ENCODE measurements around the gene UBE3C.

DNA sequence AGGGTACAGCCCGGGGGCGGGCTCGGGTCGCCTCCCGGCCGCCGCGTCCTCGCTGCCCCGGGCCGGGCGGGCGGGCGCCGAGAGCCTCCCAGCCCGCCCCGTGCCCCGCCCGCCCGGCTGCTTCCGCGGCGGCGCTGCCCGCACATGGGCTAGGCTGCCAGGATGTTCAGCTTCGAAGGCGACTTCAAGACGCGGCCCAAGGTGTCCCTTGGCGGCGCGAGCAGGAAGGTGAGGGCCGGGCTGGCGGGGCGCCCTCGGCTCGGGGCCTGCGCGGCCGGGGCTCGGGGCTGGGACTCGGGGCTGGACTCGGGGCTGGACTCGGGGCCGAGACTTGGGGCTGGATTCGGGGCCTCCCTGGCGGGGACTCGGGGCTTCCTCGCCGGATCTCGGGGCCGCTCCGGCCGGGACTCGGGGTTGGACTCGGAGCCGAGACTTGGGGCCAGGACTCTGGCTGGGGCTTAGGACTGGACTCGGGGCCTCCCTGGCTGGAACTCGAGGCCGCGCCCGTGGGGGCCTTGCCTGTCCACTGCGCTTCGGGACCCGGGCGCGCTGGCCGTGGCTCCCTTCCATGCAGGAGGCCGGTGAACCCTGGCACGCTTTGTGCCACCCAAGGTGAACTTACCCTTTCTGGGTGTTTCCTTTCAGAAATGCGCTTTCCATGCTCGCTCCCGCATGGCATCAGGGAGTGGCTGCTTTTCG is 534 bp downstream of the UBE3C start:
- TF ChIP-seq, protein P1, sequence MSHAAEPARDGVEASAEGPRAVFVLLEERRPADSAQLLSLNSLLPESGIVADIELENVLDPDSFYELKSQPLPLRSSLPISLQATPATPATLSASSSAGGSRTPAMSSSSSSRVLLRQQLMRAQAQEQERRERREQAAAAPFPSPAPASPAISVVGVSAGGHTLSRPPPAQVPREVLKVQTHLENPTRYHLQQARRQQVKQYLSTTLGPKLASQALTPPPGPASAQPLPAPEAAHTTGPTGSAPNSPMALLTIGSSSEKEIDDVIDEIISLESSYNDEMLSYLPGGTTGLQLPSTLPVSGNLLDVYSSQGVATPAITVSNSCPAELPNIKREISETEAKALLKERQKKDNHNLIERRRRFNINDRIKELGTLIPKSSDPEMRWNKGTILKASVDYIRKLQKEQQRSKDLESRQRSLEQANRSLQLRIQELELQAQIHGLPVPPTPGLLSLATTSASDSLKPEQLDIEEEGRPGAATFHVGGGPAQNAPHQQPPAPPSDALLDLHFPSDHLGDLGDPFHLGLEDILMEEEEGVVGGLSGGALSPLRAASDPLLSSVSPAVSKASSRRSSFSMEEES (CRISPR knock-in tag; IDR thresholded peaks at IDR 0.05) = no peak
- TF ChIP-seq SNAI1 (CRISPR knock-in tag; IDR thresholded peaks at IDR 0.05; ENCODE audit: borderline replicate concordance) (peak; percentile 64; the same call in 1 of the 2 replicates), MBNL3 (CRISPR knock-in tag; conservative IDR thresholded peaks at IDR 0.05) (no peak), ELF4 (CRISPR knock-in tag; IDR thresholded peaks at IDR 0.05; ENCODE audit: borderline replicate concordance) (no peak), FOXK1 (CRISPR knock-in tag; IDR thresholded peaks at IDR 0.05; ENCODE audit: borderline replicate concordance, low read depth) (no peak), TBP (CRISPR knock-in tag; IDR thresholded peaks at IDR 0.05) (no peak), PAF1 (CRISPR knock-in tag; IDR thresholded peaks at IDR 0.05) (no peak), CREM (IDR thresholded peaks at IDR 0.05) (no peak), CREM (CRISPR knock-in tag; IDR thresholded peaks at IDR 0.05) (no peak), ZBTB20 (CRISPR knock-in tag; IDR thresholded peaks at IDR 0.05; ENCODE audit: borderline replicate concordance, low read depth) (no peak)
- TF ChIP-seq, protein P2, sequence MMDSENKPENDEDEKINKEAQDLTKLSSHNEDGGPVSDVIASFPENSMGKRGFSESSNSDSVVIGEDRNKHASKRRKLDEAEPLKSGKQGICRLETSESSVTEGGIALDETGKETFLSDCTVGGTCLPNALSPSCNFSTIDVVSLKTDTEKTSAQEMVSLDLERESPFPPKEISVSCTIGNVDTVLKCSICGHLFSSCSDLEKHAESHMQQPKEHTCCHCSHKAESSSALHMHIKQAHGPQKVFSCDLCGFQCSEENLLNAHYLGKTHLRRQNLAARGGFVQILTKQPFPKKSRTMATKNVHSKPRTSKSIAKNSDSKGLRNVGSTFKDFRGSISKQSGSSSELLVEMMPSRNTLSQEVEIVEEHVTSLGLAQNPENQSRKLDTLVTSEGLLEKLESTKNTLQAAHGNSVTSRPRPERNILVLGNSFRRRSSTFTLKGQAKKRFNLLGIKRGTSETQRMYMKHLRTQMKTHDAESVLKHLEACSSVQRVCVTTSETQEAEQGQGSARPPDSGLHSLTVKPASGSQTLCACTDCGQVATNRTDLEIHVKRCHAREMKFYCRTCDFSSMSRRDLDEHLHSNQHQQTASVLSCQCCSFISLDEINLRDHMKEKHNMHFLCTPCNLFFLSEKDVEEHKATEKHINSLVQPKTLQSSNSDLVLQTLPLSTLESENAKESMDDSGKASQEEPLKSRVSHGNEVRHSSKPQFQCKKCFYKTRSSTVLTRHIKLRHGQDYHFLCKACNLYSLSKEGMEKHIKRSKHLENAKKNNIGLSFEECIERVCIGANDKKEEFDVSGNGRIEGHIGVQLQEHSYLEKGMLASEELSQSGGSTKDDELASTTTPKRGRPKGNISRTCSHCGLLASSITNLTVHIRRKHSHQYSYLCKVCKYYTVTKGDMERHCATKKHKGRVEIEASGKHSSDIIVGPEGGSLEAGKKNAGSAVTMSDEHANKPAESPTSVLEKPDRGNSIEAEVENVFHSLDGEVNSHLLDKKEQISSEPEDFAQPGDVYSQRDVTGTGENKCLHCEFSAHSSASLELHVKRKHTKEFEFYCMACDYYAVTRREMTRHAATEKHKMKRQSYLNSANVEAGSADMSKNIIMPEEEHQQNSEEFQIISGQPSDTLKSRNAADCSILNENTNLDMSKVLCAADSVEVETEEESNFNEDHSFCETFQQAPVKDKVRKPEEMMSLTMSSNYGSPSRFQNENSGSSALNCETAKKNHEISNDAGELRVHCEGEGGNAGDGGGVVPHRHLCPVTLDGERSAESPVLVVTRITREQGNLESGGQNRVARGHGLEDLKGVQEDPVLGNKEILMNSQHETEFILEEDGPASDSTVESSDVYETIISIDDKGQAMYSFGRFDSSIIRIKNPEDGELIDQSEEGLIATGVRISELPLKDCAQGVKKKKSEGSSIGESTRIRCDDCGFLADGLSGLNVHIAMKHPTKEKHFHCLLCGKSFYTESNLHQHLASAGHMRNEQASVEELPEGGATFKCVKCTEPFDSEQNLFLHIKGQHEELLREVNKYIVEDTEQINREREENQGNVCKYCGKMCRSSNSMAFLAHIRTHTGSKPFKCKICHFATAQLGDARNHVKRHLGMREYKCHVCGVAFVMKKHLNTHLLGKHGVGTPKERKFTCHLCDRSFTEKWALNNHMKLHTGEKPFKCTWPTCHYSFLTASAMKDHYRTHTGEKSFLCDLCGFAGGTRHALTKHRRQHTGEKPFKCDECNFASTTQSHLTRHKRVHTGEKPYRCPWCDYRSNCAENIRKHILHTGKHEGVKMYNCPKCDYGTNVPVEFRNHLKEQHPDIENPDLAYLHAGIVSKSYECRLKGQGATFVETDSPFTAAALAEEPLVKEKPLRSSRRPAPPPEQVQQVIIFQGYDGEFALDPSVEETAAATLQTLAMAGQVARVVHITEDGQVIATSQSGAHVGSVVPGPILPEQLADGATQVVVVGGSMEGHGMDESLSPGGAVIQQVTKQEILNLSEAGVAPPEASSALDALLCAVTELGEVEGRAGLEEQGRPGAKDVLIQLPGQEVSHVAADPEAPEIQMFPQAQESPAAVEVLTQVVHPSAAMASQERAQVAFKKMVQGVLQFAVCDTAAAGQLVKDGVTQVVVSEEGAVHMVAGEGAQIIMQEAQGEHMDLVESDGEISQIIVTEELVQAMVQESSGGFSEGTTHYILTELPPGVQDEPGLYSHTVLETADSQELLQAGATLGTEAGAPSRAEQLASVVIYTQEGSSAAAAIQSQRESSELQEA (CRISPR knock-in tag; IDR thresholded peaks at IDR 0.05; ENCODE audit: not compliant biosample characterization) = peak; percentile 17
- TF ChIP-seq, protein P3, sequence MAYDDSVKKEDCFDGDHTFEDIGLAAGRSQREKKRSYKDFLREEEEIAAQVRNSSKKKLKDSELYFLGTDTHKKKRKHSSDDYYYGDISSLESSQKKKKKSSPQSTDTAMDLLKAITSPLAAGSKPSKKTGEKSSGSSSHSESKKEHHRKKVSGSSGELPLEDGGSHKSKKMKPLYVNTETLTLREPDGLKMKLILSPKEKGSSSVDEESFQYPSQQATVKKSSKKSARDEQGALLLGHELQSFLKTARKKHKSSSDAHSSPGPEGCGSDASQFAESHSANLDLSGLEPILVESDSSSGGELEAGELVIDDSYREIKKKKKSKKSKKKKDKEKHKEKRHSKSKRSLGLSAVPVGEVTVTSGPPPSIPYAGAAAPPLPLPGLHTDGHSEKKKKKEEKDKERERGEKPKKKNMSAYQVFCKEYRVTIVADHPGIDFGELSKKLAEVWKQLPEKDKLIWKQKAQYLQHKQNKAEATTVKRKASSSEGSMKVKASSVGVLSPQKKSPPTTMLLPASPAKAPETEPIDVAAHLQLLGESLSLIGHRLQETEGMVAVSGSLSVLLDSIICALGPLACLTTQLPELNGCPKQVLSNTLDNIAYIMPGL (CRISPR knock-in tag; IDR thresholded peaks at IDR 0.05; ENCODE audit: borderline replicate concordance in 1 of 2, low read depth in 1 of 2) = peak in 1 of 2 experiments; percentile 42; a peak in 2 of 4 replicates
- TF ChIP-seq, protein P4, sequence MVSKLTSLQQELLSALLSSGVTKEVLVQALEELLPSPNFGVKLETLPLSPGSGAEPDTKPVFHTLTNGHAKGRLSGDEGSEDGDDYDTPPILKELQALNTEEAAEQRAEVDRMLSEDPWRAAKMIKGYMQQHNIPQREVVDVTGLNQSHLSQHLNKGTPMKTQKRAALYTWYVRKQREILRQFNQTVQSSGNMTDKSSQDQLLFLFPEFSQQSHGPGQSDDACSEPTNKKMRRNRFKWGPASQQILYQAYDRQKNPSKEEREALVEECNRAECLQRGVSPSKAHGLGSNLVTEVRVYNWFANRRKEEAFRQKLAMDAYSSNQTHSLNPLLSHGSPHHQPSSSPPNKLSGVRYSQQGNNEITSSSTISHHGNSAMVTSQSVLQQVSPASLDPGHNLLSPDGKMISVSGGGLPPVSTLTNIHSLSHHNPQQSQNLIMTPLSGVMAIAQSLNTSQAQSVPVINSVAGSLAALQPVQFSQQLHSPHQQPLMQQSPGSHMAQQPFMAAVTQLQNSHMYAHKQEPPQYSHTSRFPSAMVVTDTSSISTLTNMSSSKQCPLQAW (CRISPR knock-in tag; IDR thresholded peaks at IDR 0.05) = peak; percentile 26; the same call in 1 of the 2 replicates
- TF ChIP-seq, protein P5, sequence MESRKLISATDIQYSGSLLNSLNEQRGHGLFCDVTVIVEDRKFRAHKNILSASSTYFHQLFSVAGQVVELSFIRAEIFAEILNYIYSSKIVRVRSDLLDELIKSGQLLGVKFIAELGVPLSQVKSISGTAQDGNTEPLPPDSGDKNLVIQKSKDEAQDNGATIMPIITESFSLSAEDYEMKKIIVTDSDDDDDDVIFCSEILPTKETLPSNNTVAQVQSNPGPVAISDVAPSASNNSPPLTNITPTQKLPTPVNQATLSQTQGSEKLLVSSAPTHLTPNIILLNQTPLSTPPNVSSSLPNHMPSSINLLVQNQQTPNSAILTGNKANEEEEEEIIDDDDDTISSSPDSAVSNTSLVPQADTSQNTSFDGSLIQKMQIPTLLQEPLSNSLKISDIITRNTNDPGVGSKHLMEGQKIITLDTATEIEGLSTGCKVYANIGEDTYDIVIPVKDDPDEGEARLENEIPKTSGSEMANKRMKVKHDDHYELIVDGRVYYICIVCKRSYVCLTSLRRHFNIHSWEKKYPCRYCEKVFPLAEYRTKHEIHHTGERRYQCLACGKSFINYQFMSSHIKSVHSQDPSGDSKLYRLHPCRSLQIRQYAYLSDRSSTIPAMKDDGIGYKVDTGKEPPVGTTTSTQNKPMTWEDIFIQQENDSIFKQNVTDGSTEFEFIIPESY (CRISPR knock-in tag; IDR thresholded peaks at IDR 0.05) = no peak

Data from HepG2 (cell line).